PFSK-1 (cell line): ENCODE measurements around the gene RAB3IP.

Experiments used
- FOXP2 ChIP-seq: optimal IDR thresholded peaks from 2 replicates; pipeline ENCODE3; 2011; ENCODE audit warnings: borderline replicate concordance, control low read depth, inconsistent platforms; ENCODE audit not compliant: insufficient read depth; ENCODE audit errors: extremely low read length, extremely low read depth
- POLR2AphosphoS5 ChIP-seq: IDR thresholded peaks from 2 replicates; pipeline ENCODE4 v1.6.1; 2012; ENCODE audit warnings: low read depth, mild to moderate bottlenecking, control low read depth, low read length, moderate library complexity
- SIN3A ChIP-seq: IDR thresholded peaks from 2 replicates; pipeline ENCODE4 v1.6.1; 2012; ENCODE audit warnings: mild to moderate bottlenecking, low read length, moderate library complexity, borderline replicate concordance; ENCODE audit not compliant: insufficient read depth
- TAF1 ChIP-seq: IDR thresholded peaks from 2 replicates; pipeline ENCODE4 v1.6.1; 2012; ENCODE audit warnings: low read length, control low read depth, borderline replicate concordance; ENCODE audit not compliant: insufficient read depth
- TF ChIP-seq, protein P1 (sequence below), 2 experiments: IDR thresholded peaks; 2 replicates each; pipeline versions ENCODE4 v1.6.1 to v1.8.0; 2011 to 2012; ENCODE audit warnings: low read depth in 2 of 2, low read length in 2 of 2, control low read depth in 1 of 2, inconsistent platforms in 1 of 2, mild to moderate bottlenecking in 1 of 2, moderate library complexity in 1 of 2; ENCODE audit not compliant: insufficient read depth in 1 of 2

DNA sequence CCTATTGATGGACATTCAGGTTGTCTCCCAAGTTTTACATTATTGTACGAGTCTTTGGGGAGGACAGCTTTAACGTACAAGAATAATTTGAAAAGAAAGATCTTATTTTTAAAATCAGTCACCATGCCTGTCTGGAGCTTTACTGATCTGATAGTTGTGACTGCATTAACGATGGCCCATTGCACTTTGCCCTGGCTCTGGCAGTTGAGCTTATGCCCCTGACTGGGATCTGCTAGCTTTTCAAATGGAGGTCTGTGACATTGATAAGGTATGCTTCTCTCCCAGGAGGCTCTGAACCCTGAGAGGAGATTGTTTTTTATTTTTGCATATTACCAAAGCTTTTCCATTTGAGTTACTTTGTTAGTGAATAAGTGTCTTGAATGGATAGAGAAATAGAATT is 17.9 kb upstream of the RAB3IP start:
- TF ChIP-seq FOXP2 (no peak), SIN3A (no peak), POLR2AphosphoS5 (no peak), TAF1 (no peak)
- TF ChIP-seq, protein P1, sequence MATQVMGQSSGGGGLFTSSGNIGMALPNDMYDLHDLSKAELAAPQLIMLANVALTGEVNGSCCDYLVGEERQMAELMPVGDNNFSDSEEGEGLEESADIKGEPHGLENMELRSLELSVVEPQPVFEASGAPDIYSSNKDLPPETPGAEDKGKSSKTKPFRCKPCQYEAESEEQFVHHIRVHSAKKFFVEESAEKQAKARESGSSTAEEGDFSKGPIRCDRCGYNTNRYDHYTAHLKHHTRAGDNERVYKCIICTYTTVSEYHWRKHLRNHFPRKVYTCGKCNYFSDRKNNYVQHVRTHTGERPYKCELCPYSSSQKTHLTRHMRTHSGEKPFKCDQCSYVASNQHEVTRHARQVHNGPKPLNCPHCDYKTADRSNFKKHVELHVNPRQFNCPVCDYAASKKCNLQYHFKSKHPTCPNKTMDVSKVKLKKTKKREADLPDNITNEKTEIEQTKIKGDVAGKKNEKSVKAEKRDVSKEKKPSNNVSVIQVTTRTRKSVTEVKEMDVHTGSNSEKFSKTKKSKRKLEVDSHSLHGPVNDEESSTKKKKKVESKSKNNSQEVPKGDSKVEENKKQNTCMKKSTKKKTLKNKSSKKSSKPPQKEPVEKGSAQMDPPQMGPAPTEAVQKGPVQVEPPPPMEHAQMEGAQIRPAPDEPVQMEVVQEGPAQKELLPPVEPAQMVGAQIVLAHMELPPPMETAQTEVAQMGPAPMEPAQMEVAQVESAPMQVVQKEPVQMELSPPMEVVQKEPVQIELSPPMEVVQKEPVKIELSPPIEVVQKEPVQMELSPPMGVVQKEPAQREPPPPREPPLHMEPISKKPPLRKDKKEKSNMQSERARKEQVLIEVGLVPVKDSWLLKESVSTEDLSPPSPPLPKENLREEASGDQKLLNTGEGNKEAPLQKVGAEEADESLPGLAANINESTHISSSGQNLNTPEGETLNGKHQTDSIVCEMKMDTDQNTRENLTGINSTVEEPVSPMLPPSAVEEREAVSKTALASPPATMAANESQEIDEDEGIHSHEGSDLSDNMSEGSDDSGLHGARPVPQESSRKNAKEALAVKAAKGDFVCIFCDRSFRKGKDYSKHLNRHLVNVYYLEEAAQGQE (IDR thresholded peaks at IDR 0.05; ENCODE audit: insufficient read depth in 1 of 2, low read depth in 2 of 2, low read length in 2 of 2) = no peak
